Measurements from ENCODE around the gene DPP9.
A peak's percentile ranks its signal among the peaks of the same experiment; 100 is the strongest.
"Not testable (repeated sequence)": the region's sequence is repeated elsewhere in the genome, so short reads cannot be mapped to it uniquely, and the experiment has no call there.

DPP9 gene

DNA sequence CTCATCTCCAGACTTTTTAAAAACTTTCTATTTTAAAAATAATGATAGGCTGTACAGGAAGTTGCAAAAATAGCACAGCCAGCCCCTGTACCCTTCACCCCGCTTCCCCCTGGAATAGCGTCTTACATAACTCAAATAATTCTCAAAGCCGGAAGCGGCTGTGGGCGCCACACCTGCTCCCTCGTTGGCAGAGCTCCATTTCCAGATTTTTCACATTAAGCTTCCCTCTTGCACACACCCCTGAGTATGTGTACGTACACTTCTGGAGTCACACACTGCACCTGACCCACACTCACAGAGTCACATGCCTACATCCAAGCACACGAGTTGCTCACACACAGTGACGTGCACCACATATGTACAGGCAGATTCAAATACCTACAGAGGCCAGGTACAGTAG lies 24.9 kb upstream of the DPP9 start:
- DNase-seq = no peak
- H3K4me3 Mint-ChIP-seq = no peak overlapping the region
- no peaks in the 10 kb centered on the region for H3K36me3 Mint-ChIP-seq (ENCODE audit: low read depth)
- H3K27ac Mint-ChIP-seq = no peak overlapping the region
- no peaks in the 10 kb centered on the region for H3K9me3 Mint-ChIP-seq
- H3K4me1 Mint-ChIP-seq (ENCODE audit: low read depth) = no peaks in the 10 kb centered on the region
- H3K27me3 Mint-ChIP-seq = peaks cover 28% of the 10 kb centered on the region

- Mint-ChIP-seq H3K36me3 (ENCODE audit: low read depth) (no peaks in the 10 kb centered on the region), H3K27ac (no peak overlapping the region), H3K27me3 (peaks cover 30% of the 10 kb centered on the region), H3K4me3 (no peak overlapping the region), H3K9me3 (no peaks in the 10 kb centered on the region), H3K4me1 (ENCODE audit: low read depth) (no peaks in the 10 kb centered on the region)
- no peak for DNase-seq
These were observed 24.5 kb upstream of the DPP9 start for GRCh38 chr19:4748185-4748584.

DNA sequence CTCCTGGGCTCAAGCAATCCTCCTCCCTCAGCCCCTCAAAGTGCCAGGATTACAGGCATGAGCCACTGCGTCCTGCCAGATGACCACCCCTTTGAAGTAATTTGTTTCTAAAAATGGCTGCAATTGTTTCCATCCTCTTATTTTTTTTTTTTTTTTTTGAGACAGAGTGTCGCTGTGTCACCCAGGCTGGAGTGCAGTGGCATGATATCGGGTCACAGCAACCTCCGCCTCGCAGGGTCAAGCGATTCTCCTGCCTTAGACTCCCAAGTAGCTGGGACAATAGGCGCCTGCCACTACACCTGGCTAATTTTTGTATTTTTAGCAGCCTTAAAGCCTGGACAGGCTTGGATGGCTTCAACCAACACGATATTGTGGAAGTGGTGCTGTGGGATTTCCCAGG lies 22.3 kb upstream of the DPP9 start:
- H3K27ac Mint-ChIP-seq = no peak overlapping the region
- H3K4me1 Mint-ChIP-seq (ENCODE audit: low read depth) = no peaks in the 10 kb centered on the region
- no peak for DNase-seq
- no peaks in the 10 kb centered on the region for H3K9me3 Mint-ChIP-seq
- H3K27me3 Mint-ChIP-seq = peaks cover 40% of the 10 kb centered on the region
- no peaks in the 10 kb centered on the region for H3K36me3 Mint-ChIP-seq (ENCODE audit: low read depth)
- H3K4me3 Mint-ChIP-seq = no peak overlapping the region

DNA sequence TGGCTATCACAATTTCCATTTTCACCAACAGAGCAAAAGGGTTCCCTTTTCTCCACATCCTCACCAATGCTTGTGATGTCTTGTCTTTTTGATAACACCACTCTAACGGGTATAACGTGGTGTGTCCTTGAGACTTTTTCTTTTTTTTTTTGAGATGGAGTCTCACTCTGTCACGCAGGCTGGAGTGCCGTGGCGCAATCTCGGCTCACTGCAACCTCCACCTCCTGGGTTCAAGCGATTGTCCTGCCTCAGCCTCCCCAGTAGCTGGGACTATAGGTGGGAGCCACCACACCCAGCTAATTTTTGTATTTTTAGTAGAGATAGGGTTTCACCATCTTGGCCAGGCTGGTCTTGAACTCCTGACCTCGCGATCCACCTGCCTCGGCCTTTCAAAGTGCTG lies 21.5 kb upstream of the DPP9 start:
- H3K27ac Mint-ChIP-seq; H3K4me1 Mint-ChIP-seq (ENCODE audit: low read depth); H3K9me3 Mint-ChIP-seq; H3K36me3 Mint-ChIP-seq (ENCODE audit: low read depth); H3K4me3 Mint-ChIP-seq; DNase-seq: not testable (repeated sequence)
- H3K27me3 Mint-ChIP-seq = peaks cover 39% of the 10 kb centered on the region

- H3K4me1 Mint-ChIP-seq (ENCODE audit: low read depth) = no peaks in the 10 kb centered on the region
- H3K27ac Mint-ChIP-seq = no peak overlapping the region
- H3K27me3 Mint-ChIP-seq = peaks cover 33% of the 10 kb centered on the region
- no peak for DNase-seq
- H3K36me3 Mint-ChIP-seq (ENCODE audit: low read depth) = no peaks in the 10 kb centered on the region
- H3K9me3 Mint-ChIP-seq = no peaks in the 10 kb centered on the region
- no peak overlapping the region for H3K4me3 Mint-ChIP-seq
These were observed 21.0 kb upstream of the DPP9 start for GRCh38 chr19:4744451-4745174.

DNA sequence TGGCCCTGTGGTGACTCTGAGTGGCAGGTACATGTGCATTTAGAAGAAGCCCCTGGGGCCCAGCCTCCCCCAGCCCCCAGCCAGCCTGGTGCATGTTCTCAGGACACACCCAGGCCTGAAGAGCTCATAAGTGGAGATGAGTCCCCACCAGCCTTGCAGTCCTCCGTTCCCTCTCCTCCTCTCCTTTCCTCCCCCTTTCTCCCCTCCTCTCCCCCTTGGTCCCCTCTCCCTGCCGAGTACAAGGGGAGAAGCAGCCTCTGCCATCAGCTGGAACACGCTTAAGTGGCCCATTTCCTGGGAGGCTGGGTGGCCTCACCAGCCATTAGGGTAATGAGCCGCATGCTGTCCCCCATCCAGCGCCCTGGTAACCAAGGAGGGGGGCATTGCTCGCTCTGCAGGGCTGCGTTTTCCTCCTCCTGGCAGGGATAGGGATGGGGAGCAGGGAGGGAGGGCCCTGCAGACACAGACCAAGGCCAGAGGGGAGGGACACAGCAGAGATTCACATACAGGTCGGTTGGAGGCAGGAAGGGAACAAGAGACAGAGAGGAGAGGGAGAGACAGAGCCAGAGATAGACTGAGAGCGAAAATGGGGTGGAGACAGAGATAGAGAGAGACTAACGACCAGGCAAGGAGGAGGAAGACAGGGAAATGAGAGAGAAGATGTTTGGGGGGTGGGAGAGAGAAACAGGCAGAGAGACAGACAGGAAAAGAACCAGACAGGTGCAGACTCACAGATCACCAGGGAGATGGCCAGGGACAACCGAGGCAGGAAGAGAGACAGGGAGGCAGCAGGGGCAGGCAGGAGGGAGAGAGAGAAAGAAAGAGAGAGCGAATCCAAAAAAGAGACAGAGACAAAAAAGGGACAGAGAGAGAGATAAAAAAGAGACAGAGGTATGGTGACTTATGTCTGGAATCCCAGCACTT lies 19.3 kb upstream of the DPP9 start:
- Mint-ChIP-seq H3K27me3 (peaks cover 25% of the 10 kb centered on the region), H3K4me3 (no peak overlapping the region), H3K4me1 (ENCODE audit: low read depth) (no peaks in the 10 kb centered on the region), H3K36me3 (ENCODE audit: low read depth) (no peaks in the 10 kb centered on the region), H3K27ac (no peak overlapping the region), H3K9me3 (no peaks in the 10 kb centered on the region)
- DNase-seq = no peak

GRCh38 chr19:4740092-4740491 lies 16.4 kb upstream of the DPP9 start:
- no peak overlapping the region for H3K4me3 Mint-ChIP-seq
- no peak overlapping the region for H3K27ac Mint-ChIP-seq
- peaks cover 17% of the 10 kb centered on the region for H3K27me3 Mint-ChIP-seq

DNA sequence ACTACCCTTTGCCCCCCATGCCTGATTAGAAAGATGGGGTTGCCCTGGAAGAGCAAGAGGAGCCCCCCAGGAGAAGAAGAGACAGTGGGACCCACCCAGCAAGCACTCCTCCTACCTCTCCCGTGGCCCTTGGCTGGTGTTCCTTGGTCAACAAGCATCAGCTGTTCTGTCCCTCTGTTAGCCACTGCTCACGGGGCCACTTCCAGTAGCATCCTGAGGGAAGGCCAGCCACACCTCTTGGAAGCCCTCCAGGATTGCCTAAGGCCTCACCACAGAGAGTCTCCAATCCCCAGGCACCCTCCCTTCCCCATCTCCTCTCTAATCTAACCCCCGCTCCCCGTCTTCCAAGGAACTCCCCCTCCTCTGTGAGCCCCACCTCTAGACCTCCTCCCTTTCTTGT lies 15.1 kb upstream of the DPP9 start:
- H3K4me3 Mint-ChIP-seq = no peak overlapping the region
- H3K36me3 Mint-ChIP-seq (ENCODE audit: low read depth) = no peaks in the 10 kb centered on the region
- no peak for DNase-seq
- H3K27me3 Mint-ChIP-seq = peaks cover 17% of the 10 kb centered on the region
- no peaks in the 10 kb centered on the region for H3K4me1 Mint-ChIP-seq (ENCODE audit: low read depth)
- no peaks in the 10 kb centered on the region for H3K9me3 Mint-ChIP-seq
- H3K27ac Mint-ChIP-seq = no peak overlapping the region

More at GRCh38 chr19:4740092-4740491, 16.4 kb upstream of the DPP9 start:
- DNase-seq = no peak
- Mint-ChIP-seq H3K9me3 (no peaks in the 10 kb centered on the region), H3K4me1 (ENCODE audit: low read depth) (no peaks in the 10 kb centered on the region), H3K36me3 (ENCODE audit: low read depth) (no peaks in the 10 kb centered on the region)

GRCh38 chr19:4737955-4738600 lies 14.4 kb upstream of the DPP9 start:
- H3K27me3 Mint-ChIP-seq = peaks cover 14% of the 10 kb centered on the region
- H3K4me3 Mint-ChIP-seq = no peak overlapping the region
- no peaks in the 10 kb centered on the region for H3K9me3 Mint-ChIP-seq
- DNase-seq = no peak
- no peak overlapping the region for H3K27ac Mint-ChIP-seq
- no peaks in the 10 kb centered on the region for H3K36me3 Mint-ChIP-seq (ENCODE audit: low read depth)
- no peaks in the 10 kb centered on the region for H3K4me1 Mint-ChIP-seq (ENCODE audit: low read depth)

DNA sequence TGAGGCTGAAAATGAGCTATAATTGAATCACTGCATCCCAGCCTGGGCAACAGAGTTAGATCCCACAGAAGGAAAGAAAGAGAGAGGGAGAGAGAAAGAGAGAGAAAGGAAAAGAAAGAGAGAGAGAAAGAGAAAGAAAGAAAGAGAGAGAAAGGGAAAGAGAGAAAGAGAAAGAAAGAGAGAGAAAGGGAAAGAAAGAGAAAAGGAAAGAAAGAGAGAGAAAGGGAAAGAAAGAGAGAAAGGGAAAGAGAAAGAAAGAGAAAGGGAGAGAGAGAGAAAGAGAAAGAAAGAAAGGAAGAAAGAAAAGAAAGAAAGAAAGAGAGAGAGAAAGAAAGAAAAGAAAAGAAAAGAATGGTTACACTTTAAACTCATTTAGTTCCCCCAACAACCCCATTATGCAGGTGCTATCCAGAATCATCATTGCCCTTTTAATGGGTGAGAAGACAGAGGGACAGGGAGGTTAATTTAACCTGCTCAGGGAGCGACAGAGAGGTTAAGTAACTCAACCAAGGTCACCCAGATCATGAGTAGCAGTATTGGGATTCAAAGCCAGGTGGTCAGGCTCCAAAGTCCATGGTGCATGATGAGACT lies 10.2 kb upstream of the DPP9 start:
- H3K9me3 Mint-ChIP-seq = no peaks in the 10 kb centered on the region
- H3K36me3 Mint-ChIP-seq (ENCODE audit: low read depth) = no peaks in the 10 kb centered on the region
- no peak for DNase-seq
- H3K4me1 Mint-ChIP-seq (ENCODE audit: low read depth) = peaks cover 4% of the 10 kb centered on the region
- H3K27me3 Mint-ChIP-seq = peaks cover 8% of the 10 kb centered on the region
- H3K4me3 Mint-ChIP-seq = no peak overlapping the region
- H3K27ac Mint-ChIP-seq = no peak overlapping the region

GRCh38 chr19:4732680-4733114 lies 9.1 kb upstream of the DPP9 start:
- Mint-ChIP-seq H3K27ac (no peak overlapping the region), H3K36me3 (ENCODE audit: low read depth) (no peaks in the 10 kb centered on the region), H3K4me1 (ENCODE audit: low read depth) (peaks cover 4% of the 10 kb centered on the region), H3K4me3 (peak overlapping the region; percentile 7), H3K9me3 (no peaks in the 10 kb centered on the region), H3K27me3 (peaks cover 3% of the 10 kb centered on the region)
- peak; percentile 60 for DNase-seq

GRCh38 chr19:4730740-4731171 lies 7.1 kb upstream of the DPP9 start:
- Mint-ChIP-seq H3K4me3 (no peak overlapping the region), H3K4me1 (ENCODE audit: low read depth) (peaks cover 4% of the 10 kb centered on the region), H3K36me3 (ENCODE audit: low read depth) (no peaks in the 10 kb centered on the region), H3K9me3 (no peaks in the 10 kb centered on the region), H3K27ac (no peak overlapping the region), H3K27me3 (peaks cover 3% of the 10 kb centered on the region)
- DNase-seq = peak; percentile 76

DNA sequence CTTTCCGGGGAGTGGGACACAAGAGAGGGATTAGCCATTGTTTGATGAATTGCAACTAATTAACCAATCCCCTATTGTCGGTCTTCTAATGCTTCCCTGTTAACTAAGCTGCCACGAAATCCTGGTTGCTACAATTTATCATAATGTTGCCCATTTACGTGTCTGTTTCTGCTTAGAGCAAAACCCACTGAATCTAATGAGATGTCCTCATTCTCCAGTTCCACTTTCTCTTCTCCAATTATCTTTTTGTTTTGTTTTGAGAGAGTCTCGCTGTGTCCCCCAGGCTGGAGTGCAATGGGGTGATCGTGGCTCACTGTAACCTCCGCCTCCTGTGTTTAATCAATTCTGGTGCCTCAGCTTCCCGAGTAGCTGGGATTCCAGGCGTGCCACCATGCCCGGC lies 5.2 kb upstream of the DPP9 start:
- H3K27ac Mint-ChIP-seq = no peak overlapping the region
- peaks cover 15% of the 10 kb centered on the region for H3K4me1 Mint-ChIP-seq (ENCODE audit: low read depth)
- peaks cover 3% of the 10 kb centered on the region for H3K27me3 Mint-ChIP-seq
- DNase-seq = no peak
- peaks cover 1% of the 10 kb centered on the region for H3K36me3 Mint-ChIP-seq (ENCODE audit: low read depth)
- H3K4me3 Mint-ChIP-seq = no peak overlapping the region
- no peaks in the 10 kb centered on the region for H3K9me3 Mint-ChIP-seq
